NCI-H187 (cell line): Measurements from ENCODE around the gene TSR3.
A peak's percentile ranks its signal among the peaks of the same experiment; 100 is the strongest.

ENCODE experiments used
- DNase-seq, 2 experiments: peaks; one replicate each; lab custom pipeline; 2025; lab: John Stamatoyannopoulos, UW

TSR3 gene

GRCh38 chr16:1377406-1378010, 25.8 kb upstream of the TSR3 start:
- DNase-seq: no peak

- DNase-seq: no peak
These were observed 24.2 kb upstream of the TSR3 start for GRCh38 chr16:1375741-1376410.

- no peak for DNase-seq
These were observed 23.6 kb upstream of the TSR3 start for GRCh38 chr16:1375298-1375640.

- no peak for DNase-seq
These were observed 23.0 kb upstream of the TSR3 start for GRCh38 chr16:1374418-1375297.

DNA sequence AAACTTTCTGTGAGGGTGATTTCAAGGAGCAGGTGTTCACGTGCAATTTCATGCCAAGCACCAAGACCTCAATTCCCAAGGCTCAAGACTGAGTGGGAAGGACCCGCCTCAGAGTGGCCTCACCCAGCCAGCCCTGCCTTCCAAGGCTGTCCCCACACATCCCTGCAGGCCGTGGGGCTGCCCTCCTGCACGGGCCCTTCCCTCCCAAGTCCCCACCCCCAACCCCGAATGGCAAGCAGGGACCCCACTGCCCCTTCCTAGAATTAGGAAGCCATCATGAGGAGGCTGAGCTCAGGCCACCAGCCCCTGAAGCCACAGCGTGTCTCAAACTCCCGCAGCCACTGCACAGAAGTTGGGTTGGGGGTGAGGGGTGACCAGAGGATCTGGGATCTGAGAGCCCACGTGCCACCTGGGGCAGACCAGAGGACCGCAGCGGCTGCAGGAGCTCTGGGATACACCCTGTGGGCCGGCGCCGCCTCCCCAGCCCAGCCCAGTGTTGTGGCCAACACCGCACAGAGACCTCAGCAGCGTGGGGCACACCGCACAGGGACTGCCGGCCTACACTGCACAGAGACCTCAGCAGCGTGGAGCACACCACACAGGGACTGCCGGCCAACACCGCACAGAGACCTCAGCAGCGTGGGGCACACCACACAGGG, 20.7 kb upstream of the TSR3 start:
- no peak for DNase-seq

DNA sequence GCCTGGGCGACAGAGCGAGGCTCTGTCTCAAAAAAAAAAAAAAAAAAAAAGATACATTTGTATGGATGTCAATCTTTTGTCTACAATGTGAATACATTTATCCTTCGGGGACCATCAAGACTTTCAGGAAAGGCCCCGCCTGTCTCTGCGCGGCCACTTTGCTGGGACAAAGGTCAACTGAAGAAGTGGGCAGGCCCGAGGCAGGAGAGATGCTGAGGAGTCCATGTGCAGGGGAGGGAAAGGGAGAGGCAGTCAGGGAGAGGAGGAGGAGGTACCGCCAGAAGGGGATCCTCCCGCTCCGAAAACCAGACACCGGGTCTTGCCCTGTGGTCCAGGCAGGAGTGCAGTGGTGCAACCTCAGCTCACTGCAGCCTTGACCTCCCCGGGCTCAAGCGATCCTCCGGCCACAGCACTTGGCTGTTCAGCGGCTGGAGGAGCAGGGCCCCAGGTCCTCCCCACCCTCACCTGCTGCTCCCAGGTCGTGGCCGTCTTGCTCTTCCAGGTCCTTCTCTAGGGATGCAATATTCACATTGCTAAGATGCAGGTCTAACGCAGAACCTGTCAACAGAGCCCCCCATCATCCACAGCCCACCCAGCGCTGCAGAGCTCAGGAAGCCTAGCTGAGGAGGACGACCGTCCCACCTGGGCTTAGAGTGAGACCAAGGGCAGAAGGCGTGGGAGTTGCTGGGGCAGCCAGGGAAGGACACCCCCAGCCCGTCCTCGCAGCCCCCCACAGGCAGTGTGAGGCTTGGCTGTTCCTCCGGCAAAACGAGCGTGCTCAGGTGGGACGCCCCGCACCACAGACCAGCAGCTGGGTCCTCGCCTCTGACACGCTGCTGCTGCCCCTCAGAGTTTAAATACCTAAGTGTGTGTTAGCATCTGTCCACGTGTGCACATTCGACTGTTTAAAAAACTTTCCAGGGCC, 19.6 kb upstream of the TSR3 start:
- DNase-seq: no peak

DNA sequence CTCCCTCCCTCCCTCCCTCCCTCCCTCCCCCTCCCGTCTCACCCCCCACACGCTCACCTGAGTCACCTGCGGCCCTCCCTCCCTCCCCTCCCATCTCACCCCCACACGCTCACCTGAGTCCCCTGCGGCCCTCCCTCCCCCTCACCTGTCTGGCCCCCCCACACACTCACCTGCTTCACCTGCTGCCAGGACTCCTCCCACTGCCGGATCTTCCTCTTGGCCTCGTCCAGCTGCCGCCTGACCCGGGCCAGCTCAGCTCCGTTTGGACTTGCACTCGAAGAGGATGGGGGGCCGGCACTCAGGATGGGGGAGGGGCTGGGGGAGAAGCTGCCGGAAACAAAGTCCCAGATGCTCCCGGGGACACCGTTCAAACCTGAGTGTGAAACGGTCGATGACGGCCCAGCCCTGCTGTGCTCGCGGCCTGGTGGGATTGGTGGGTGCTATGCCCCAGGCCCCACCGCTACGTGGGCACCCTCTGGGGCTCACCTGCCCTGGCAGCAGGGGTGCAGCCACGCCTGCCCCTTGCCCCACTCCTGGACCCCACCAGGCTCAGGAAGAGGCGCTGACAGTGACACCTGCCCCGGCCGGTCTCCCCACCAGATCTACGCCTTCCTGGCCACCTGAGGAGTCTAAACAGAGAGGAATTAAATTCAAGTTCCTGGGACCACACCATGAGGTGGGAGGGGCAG, 16.0 kb upstream of the TSR3 start:
- DNase-seq: peak in 1 of 2 experiments; percentile 79

DNA sequence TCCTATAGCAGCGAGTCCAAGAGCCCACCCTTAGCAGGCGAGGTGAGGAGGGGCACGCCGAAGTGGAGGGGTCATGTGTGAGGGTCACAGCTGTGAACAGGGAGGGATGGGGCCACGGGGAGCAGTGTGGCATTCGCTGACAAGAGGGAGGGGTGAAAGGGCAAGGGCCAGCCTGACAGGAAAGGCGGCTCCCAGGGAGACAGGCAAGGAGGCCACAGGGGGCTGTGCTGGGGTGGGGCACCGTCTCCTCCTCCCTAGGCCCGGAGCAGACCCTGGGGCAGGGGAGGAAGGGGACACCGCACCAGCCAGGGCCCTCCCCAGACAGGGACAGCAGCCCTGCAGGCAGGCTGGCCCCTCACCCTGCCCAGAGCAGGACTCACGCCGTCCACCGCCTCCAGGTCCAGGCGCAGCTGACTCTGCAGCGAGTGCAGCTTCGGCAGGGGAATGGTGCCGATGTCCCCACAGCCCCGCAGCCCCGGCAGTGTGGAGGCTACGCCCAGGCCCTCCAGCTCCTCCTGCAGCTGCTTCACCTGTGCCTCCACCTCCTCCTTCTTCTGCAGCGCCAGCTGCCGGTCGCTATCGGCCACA, 15.1 kb upstream of the TSR3 start:
- peak; percentile 49 to 59 for DNase-seq

DNA sequence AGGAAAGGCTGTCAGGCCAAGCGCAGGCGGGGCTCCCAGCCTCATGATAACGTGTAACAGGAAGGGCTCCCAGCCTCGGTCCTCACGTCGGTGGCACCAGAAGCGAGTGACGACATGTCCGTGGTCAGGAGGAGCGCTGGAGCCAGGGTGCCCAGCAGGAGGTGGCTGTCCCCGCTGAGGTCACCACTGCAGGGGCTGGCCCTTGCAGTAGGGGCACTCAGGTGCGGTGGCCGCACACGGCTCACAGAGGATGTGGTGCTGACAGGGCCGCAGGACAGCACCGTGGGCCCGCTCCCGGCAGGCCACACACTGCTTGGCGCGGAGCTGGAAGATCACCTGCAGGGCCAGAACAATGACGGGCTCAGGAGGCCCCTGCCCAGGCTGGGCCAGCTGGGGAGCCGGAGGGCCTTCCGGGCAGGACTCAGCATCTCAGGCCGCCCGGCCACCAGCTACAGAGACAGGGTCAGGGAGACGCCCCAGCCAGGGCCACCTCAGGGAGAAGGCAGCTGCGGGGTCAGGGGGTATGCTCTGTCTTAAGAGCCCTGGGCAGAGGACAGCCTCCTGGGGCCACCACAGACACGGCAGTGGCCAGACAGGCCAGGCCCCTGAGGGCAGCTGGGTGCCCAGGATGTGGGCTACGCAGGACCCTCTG, 14.5 kb upstream of the TSR3 start:
- DNase-seq: no peak

DNA sequence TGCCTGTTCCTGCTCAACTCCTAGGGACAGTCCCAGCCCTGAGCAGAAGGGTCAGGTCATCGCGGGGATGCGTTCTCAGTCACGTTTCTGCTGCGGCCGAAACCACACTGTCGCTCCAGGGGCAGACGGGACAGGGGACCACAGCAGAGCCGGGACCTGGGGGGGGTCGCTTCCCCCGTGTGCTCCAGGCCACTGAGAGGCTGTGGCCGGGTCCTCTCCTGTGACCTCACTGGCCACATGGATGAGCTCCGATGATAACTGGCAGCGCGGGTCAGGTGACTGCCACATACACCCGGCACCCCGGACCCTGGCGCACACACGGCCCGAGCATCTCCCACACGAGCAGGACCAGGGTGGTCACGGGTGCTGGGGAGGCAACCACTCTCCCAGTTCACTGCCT, 12.8 kb upstream of the TSR3 start:
- DNase-seq: no peak

GRCh38 chr16:1363501-1364041, 11.9 kb upstream of the TSR3 start:
- DNase-seq: peak in 1 of 2 experiments; percentile 22

- DNase-seq: no peak
These were observed 11.1 kb upstream of the TSR3 start for GRCh38 chr16:1362807-1363206.

GRCh38 chr16:1361685-1362360, 10.1 kb upstream of the TSR3 start:
- DNase-seq: no peak

DNA sequence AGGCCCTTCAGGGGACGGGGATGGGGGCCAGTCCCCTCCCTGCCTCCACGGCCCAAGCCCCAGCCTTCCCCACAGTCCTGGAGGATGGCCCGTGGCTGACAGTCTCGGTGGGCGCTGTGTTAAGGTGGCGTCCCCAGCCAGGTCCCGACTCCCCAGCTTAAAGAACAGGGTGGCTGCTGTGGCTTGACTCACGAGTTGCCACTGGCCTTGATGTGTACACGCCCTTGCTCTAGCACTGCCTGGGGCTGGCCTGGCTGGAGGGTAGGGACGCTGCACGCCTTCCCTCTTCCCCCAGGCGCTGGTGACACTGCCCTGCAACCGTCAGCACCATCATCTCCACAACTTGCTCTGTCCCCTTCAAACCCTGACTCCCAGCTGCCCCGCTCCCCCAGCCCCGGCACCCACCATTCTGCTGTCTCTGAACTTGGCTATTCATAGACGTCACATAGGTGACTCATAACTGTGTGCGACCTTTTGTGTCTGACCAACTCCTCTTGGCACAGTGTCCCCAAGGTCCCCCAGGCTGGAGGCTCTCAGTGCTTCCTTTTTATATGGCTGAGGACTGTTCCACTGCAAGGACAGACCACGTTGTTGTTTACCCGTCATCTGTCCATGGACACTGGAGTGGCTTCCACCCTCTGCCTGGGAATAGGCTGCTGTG, 6.4 kb upstream of the TSR3 start:
- no peak for DNase-seq

GRCh38 chr16:1356061-1356900, 4.6 kb upstream of the TSR3 start:
- DNase-seq: no peak

- DNase-seq: no peak
These were observed 3.9 kb upstream of the TSR3 start for GRCh38 chr16:1355591-1355990.

DNA sequence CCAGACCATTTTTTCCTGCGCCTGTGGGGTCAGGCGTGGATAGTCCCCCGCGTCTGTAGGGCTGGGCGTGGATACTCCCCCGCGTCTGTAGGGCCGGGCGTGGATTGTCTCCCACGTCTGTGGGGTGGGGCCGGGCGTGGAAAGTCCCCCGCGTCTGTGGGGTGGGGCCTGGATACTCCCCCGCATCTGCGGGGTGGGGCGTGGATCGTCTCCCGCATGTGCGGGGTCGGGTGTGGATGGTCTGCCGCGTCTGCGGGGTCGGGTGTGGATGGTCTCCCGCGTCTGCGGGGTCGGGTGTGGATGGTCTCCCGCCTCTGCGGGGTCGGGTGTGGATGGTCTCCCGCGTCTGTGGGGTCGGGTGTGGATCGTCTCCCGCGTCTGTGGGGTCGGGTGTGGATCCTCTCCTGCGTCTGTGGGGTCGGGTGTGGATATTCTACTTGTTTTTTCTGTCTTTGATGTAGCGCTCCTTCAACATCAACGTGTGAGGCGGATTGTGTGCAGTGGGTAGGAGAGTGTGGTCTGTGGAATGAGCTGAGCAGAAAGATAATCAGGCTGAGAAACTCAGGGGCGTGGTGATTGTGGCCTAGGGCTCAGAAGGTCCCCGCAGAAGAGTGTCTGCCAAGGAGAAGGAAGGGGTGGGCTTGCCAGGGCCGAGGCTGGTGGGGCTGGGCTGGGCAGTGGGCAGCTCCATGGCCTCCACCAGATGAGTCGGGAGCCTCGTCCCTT, 3.3 kb upstream of the TSR3 start:
- no peak for DNase-seq
